PFSK-1 (cell line): ENCODE data around the gene GMPR.
A peak's percentile ranks its signal among the peaks of the same experiment; 100 is the strongest.

Experiments
- FOXP2 ChIP-seq: optimal IDR thresholded peaks from 2 replicates; pipeline ENCODE3; 2011; ENCODE audit warnings: borderline replicate concordance, control low read depth, inconsistent platforms; ENCODE audit not compliant: insufficient read depth; ENCODE audit errors: extremely low read length, extremely low read depth
- POLR2AphosphoS5 ChIP-seq: IDR thresholded peaks from 2 replicates; pipeline ENCODE4 v1.6.1; 2012; ENCODE audit warnings: low read depth, mild to moderate bottlenecking, control low read depth, low read length, moderate library complexity
- SIN3A ChIP-seq: IDR thresholded peaks from 2 replicates; pipeline ENCODE4 v1.6.1; 2012; ENCODE audit warnings: mild to moderate bottlenecking, low read length, moderate library complexity, borderline replicate concordance; ENCODE audit not compliant: insufficient read depth
- TAF1 ChIP-seq: IDR thresholded peaks from 2 replicates; pipeline ENCODE4 v1.6.1; 2012; ENCODE audit warnings: low read length, control low read depth, borderline replicate concordance; ENCODE audit not compliant: insufficient read depth
- TF ChIP-seq, protein P1 (sequence below), 2 experiments: IDR thresholded peaks; 2 replicates each; pipeline versions ENCODE4 v1.6.1 to v1.8.0; 2011 to 2012; ENCODE audit warnings: low read depth in 2 of 2, low read length in 2 of 2, control low read depth in 1 of 2, inconsistent platforms in 1 of 2, mild to moderate bottlenecking in 1 of 2, moderate library complexity in 1 of 2; ENCODE audit not compliant: insufficient read depth in 1 of 2

DNA sequence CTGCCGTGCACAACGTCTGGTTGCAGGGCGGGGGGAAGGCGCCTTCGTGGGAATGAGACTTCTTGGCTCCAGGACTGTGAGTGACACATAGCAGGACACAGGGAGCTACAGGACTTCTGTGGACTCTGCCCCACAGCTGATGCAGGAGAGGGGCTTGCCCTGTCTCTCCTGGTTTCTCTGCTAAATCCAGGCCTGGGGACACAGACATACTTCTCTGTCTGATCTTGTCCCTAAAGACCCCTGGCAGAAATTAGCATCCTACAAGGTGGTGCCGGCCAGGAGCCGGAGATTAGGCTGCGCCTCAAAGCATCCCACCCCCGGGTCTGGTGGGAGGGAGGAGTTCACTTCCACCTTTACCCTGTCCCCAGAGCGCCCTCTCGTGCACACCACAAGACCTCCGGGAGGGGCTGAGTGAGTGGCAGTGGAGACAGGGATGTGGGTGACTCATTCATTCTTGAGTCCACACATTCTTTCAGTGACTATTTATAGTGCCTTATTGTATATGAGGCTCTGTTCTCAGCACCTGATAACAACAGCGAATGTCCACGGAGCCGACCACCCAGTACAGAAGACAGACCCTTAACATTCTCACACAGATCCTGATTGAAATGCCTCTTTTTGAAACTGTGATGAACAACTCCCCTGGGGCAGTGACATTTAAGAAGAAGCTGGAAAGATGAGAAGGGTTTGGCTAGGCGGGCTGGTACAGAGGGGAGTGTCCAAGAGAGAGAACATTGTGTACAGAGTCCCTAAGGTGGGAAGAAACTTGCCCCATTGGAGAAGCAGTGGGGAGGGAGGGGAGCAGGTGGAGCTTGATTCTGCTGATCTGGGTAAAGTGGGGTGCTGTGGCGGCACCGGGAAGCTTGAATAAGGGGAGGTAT lies 39.0 kb downstream of the GMPR start:
- TF ChIP-seq TAF1 (no peak), POLR2AphosphoS5 (no peak), SIN3A (no peak), FOXP2 (peak; percentile 69)
- TF ChIP-seq, protein P1, sequence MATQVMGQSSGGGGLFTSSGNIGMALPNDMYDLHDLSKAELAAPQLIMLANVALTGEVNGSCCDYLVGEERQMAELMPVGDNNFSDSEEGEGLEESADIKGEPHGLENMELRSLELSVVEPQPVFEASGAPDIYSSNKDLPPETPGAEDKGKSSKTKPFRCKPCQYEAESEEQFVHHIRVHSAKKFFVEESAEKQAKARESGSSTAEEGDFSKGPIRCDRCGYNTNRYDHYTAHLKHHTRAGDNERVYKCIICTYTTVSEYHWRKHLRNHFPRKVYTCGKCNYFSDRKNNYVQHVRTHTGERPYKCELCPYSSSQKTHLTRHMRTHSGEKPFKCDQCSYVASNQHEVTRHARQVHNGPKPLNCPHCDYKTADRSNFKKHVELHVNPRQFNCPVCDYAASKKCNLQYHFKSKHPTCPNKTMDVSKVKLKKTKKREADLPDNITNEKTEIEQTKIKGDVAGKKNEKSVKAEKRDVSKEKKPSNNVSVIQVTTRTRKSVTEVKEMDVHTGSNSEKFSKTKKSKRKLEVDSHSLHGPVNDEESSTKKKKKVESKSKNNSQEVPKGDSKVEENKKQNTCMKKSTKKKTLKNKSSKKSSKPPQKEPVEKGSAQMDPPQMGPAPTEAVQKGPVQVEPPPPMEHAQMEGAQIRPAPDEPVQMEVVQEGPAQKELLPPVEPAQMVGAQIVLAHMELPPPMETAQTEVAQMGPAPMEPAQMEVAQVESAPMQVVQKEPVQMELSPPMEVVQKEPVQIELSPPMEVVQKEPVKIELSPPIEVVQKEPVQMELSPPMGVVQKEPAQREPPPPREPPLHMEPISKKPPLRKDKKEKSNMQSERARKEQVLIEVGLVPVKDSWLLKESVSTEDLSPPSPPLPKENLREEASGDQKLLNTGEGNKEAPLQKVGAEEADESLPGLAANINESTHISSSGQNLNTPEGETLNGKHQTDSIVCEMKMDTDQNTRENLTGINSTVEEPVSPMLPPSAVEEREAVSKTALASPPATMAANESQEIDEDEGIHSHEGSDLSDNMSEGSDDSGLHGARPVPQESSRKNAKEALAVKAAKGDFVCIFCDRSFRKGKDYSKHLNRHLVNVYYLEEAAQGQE (IDR thresholded peaks at IDR 0.05; ENCODE audit: insufficient read depth in 1 of 2, low read depth in 2 of 2, low read length in 2 of 2): no peak
